Neural progenitor cell (in vitro differentiated cells): ENCODE measurements around the gene ANAPC15. TPM values are rescaled to one million over a fixed set of nuclear protein-coding genes. Genes with fewer than 3 reads are reported as not detected.

Source experiments
- DNase-seq: peaks from one replicate; pipeline ENCODE4 v3.0.0-alpha.2; 2016; ENCODE audit warnings: low spot score
- H2AFZ ChIP-seq: fragments of 200-600 bp; sonication (generic); replicated peaks from 2 replicates; pipeline ENCODE4 v1.6.1; 2016; ENCODE audit warnings: antibody characterized with exemption
- H3F3A ChIP-seq: fragments of 200-600 bp; sonication (generic); 2 replicates; pipeline ENCODE4 v1.6.1; 2016; ENCODE audit warnings: antibody characterized with exemption, low read depth
- H3K27ac ChIP-seq: fragments of 200-600 bp; sonication (generic); 2 replicates; pipeline ENCODE4 v1.5.1; 2016; ENCODE audit warnings: mild to moderate bottlenecking
- H3K27me3 ChIP-seq: fragments of 200-600 bp; sonication (generic); 2 replicates; pipeline ENCODE4 v1.6.1; 2016; ENCODE audit warnings: mild to moderate bottlenecking, moderate library complexity
- H3K36me3 ChIP-seq: fragments of 200-600 bp; sonication (generic); 2 replicates; pipeline ENCODE4 v1.5.1; 2016
- H3K4me1 ChIP-seq: fragments of 200-600 bp; sonication (generic); 2 replicates; pipeline ENCODE4 v1.6.1; 2016; ENCODE audit warnings: mixed run types
- H3K4me2 ChIP-seq: fragments of 200-600 bp; sonication (generic); 2 replicates; pipeline ENCODE4 v1.6.1; 2016
- H3K4me3 ChIP-seq: fragments of 200-600 bp; sonication (generic); 2 replicates; pipeline ENCODE4 v1.5.1; 2016
- H3K79me2 ChIP-seq: fragments of 200-600 bp; sonication (generic); 2 replicates; pipeline ENCODE4 v1.6.1; 2016; ENCODE audit warnings: low read depth
- H3K9ac ChIP-seq: fragments of 200-600 bp; sonication (generic); 2 replicates; pipeline ENCODE4 v1.6.1; 2016
- H3K9me3 ChIP-seq: fragments of 200-600 bp; sonication (generic); 2 replicates; pipeline ENCODE4 v1.5.1; 2016; ENCODE audit warnings: low read depth
- H4K20me1 ChIP-seq: fragments of 200-600 bp; sonication (generic); 2 replicates; pipeline ENCODE4 v1.6.1; 2016; ENCODE audit warnings: low read depth
- H3K27ac Mint-ChIP-seq: 3 replicates; pipeline ENCODE4 v1.8.0; 2021; ENCODE audit warnings: mixed read lengths
- H3K27me3 Mint-ChIP-seq: 2 replicates; pipeline ENCODE4 v1.8.0; 2022; ENCODE audit warnings: low read depth, mild to moderate bottlenecking, inconsistent platforms, moderate library complexity, mixed read lengths; ENCODE audit not compliant: insufficient read depth
- H3K36me3 Mint-ChIP-seq: 3 replicates; pipeline ENCODE4 v1.8.0; 2021; ENCODE audit warnings: mixed read lengths
- H3K4me1 Mint-ChIP-seq: 3 replicates; pipeline ENCODE4 v1.8.0; 2021; ENCODE audit warnings: mixed read lengths
- H3K4me3 Mint-ChIP-seq: 3 replicates; pipeline ENCODE4 v1.8.0; 2021; ENCODE audit warnings: mild to moderate bottlenecking, moderate library complexity, mixed read lengths
- H3K9me3 Mint-ChIP-seq: 3 replicates; pipeline ENCODE4 v1.8.0; 2020; ENCODE audit warnings: mixed read lengths
- CTCF ChIP-seq: fragments of 200-600 bp; sonication (generic); IDR thresholded peaks from 2 replicates; pipeline ENCODE4 v1.5.1; 2017; ENCODE audit warnings: antibody characterized with exemption, mild to moderate bottlenecking
- EZH2 ChIP-seq: fragments of 200-600 bp; sonication (generic); IDR thresholded peaks from 2 replicates; pipeline ENCODE4 v1.6.1; 2017; ENCODE audit warnings: antibody characterized with exemption, mild to moderate bottlenecking, moderate library complexity
- EZH2phosphoT487 ChIP-seq: fragments of 200-600 bp; sonication (generic); IDR thresholded peaks from 2 replicates; pipeline ENCODE4 v1.6.1; 2017; ENCODE audit warnings: antibody characterized with exemption
- total RNA-seq: library from RNA; depleted of rRNA; stranded (reverse); fragments of >200 nt; gene quantifications from 2 replicates; pipeline ENCODE4 v1.2.3, GENCODE V29; 2015; ENCODE audit warnings: low replicate concordance

ANAPC15 gene
- 44.7 and 45.6 TPM in 2 replicates for total RNA-seq

- no peaks in the 10 kb centered on the region for H4K20me1 ChIP-seq
Measured at GRCh38 chr11:72112143-72112977, at the start of gene ANAPC15. Gene ANAPC15, minus strand, starts transcription at chr11:72112695. Its CDS starts 1,419 bp downstream, at chr11:72111276.

GRCh38 chr11:72160319-72160718 is 47.8 kb upstream of the ANAPC15 start:
- H3K9me3 ChIP-seq, result no peaks in the 10 kb centered on the region
- no peak overlapping the region for H3K27ac Mint-ChIP-seq
- H4K20me1 ChIP-seq, result no peaks in the 10 kb centered on the region
- H3K27me3 ChIP-seq, result no peaks in the 10 kb centered on the region
- H3K9ac ChIP-seq, result no peak overlapping the region
- no peak for TF ChIP-seq EZH2
- no peak for TF ChIP-seq CTCF
- TF ChIP-seq EZH2phosphoT487, result no peak
- no peak overlapping the region for H2AFZ ChIP-seq
- H3F3A ChIP-seq, result no peaks in the 10 kb centered on the region
- no peak overlapping the region for H3K4me2 ChIP-seq
- H3K36me3 ChIP-seq, result no peaks in the 10 kb centered on the region
- no peaks in the 10 kb centered on the region for H3K4me1 ChIP-seq
- no peaks in the 10 kb centered on the region for H3K4me1 Mint-ChIP-seq
- no peaks in the 10 kb centered on the region for H3K36me3 Mint-ChIP-seq
- H3K4me3 Mint-ChIP-seq, result no peak overlapping the region
- no peak overlapping the region for H3K27ac ChIP-seq
- H3K4me3 ChIP-seq, result no peak overlapping the region
- H3K9me3 Mint-ChIP-seq, result no peaks in the 10 kb centered on the region
- no peak for DNase-seq
- H3K79me2 ChIP-seq, result no peaks in the 10 kb centered on the region
- peaks cover 3% of the 10 kb centered on the region for H3K27me3 Mint-ChIP-seq

More at GRCh38 chr11:72112143-72112977, at the start of gene ANAPC15:
- peak within 1 kb of the TSS; percentile 92 for H3K27ac ChIP-seq
- H3K4me2 ChIP-seq, result peak within 1 kb of the TSS; percentile 81
- Mint-ChIP-seq H3K36me3 (peaks cover 3% of the 10 kb centered on the region), H3K27me3 (peaks cover 8% of the 10 kb centered on the region), H3K4me3 (peak within 1 kb of the TSS; percentile 96), H3K4me1 (peaks cover 20% of the 10 kb centered on the region), H3K27ac (peak within 1 kb of the TSS; percentile 100), H3K9me3 (no peaks in the 10 kb centered on the region)
- H3K79me2 ChIP-seq, result no peaks in the 10 kb centered on the region
- peak; percentile 98 for DNase-seq
- H3F3A ChIP-seq, result peaks cover 21% of the 10 kb centered on the region
- H3K9me3 ChIP-seq, result no peaks in the 10 kb centered on the region
- no peak for TF ChIP-seq EZH2phosphoT487
- TF ChIP-seq EZH2, result peak; percentile 32
- peak within 1 kb of the TSS; percentile 58 for H3K9ac ChIP-seq
- peak within 1 kb of the TSS; percentile 69 for H3K4me3 ChIP-seq
- peak within 1 kb of the TSS; percentile 91 for H2AFZ ChIP-seq
- no peaks in the 10 kb centered on the region for H3K36me3 ChIP-seq
- peaks cover 6% of the 10 kb centered on the region for H3K4me1 ChIP-seq
- H3K27me3 ChIP-seq, result peaks cover 36% of the 10 kb centered on the region

- H3K9ac ChIP-seq, result no peak overlapping the region
- H3K27ac ChIP-seq, result no peak overlapping the region
- H3K9me3 ChIP-seq, result no peaks in the 10 kb centered on the region
- no peaks in the 10 kb centered on the region for H3K79me2 ChIP-seq
- H4K20me1 ChIP-seq, result no peaks in the 10 kb centered on the region
- H3K4me1 Mint-ChIP-seq, result no peaks in the 10 kb centered on the region
- DNase-seq, result no peak
- H3K4me3 ChIP-seq, result no peak overlapping the region
- no peaks in the 10 kb centered on the region for H3K4me1 ChIP-seq
- no peaks in the 10 kb centered on the region for H3K36me3 Mint-ChIP-seq
- H3K36me3 ChIP-seq, result no peaks in the 10 kb centered on the region
- H3K27me3 Mint-ChIP-seq, result peaks cover 3% of the 10 kb centered on the region
- no peak overlapping the region for H3K4me2 ChIP-seq
- no peak overlapping the region for H3K4me3 Mint-ChIP-seq
- no peaks in the 10 kb centered on the region for H3K9me3 Mint-ChIP-seq
- no peaks in the 10 kb centered on the region for H3K27me3 ChIP-seq
- TF ChIP-seq EZH2 (no peak), EZH2phosphoT487 (no peak), CTCF (no peak)
- no peaks in the 10 kb centered on the region for H3F3A ChIP-seq
- no peak overlapping the region for H2AFZ ChIP-seq
- H3K27ac Mint-ChIP-seq, result no peak overlapping the region
Measured at GRCh38 chr11:72157131-72157530, 44.6 kb upstream of the ANAPC15 start.

- peaks cover 3% of the 10 kb centered on the region for H3K27me3 Mint-ChIP-seq
- TF ChIP-seq EZH2phosphoT487 (no peak), EZH2 (no peak), CTCF (no peak)
- Histone ChIP-seq H3K4me2 (no peak overlapping the region), H3K4me3 (no peak overlapping the region), H2AFZ (no peak overlapping the region), H3K27ac (no peak overlapping the region), H3K36me3 (no peaks in the 10 kb centered on the region), H3F3A (no peaks in the 10 kb centered on the region), H3K4me1 (no peaks in the 10 kb centered on the region), H3K9me3 (no peaks in the 10 kb centered on the region), H4K20me1 (no peaks in the 10 kb centered on the region), H3K9ac (no peak overlapping the region), H3K79me2 (no peaks in the 10 kb centered on the region), H3K27me3 (no peaks in the 10 kb centered on the region)
- H3K4me3 Mint-ChIP-seq, result no peak overlapping the region
- no peak overlapping the region for H3K27ac Mint-ChIP-seq
- no peaks in the 10 kb centered on the region for H3K4me1 Mint-ChIP-seq
- H3K9me3 Mint-ChIP-seq, result no peaks in the 10 kb centered on the region
- no peak for DNase-seq
- H3K36me3 Mint-ChIP-seq, result no peaks in the 10 kb centered on the region
Measured at GRCh38 chr11:72155751-72156150, 43.3 kb upstream of the ANAPC15 start.
